ENCODE results near the gene MISFA. TPM values are rescaled to one million over a fixed set of nuclear protein-coding genes. Genes with fewer than 3 reads are reported as not detected.

The MISFA gene
- total and polyA plus RNA-seq, 2 experiments from 2014 or later: 5.1 TPM; not detected in 1

GRCh38 chr11:18600915-18601569 is 1.5 kb downstream of the MISFA start:
- Histone ChIP-seq H4K20me1 (replicated peaks; ENCODE audit: insufficient read depth) (no peaks in the 10 kb centered on the region; the same call in none of the 2 replicates), H3F3A (replicated peaks; ENCODE audit: low read depth) (no peaks in the 10 kb centered on the region), H3K36me3 (ENCODE audit: insufficient read depth) (no peaks in the 10 kb centered on the region), H3K4me3 (no peak overlapping the region), H3K27me3 (ENCODE audit: insufficient read depth) (no peaks in the 10 kb centered on the region), H3K9me2 (ENCODE audit: insufficient read depth) (no peaks in the 10 kb centered on the region), H3K79me2 (replicated peaks; ENCODE audit: insufficient read depth) (no peaks in the 10 kb centered on the region), H3K4me1 (ENCODE audit: insufficient read depth) (no peaks in the 10 kb centered on the region), H3K27ac (ENCODE audit: low read depth) (no peak overlapping the region), H2AFZ (no peak overlapping the region), H3K4me2 (no peak overlapping the region)
- Mint-ChIP-seq H3K9me3 (no peaks in the 10 kb centered on the region), H3K27ac (no peak overlapping the region), H3K27me3 (ENCODE audit: insufficient read depth, low read depth, poor library complexity) (no peaks in the 10 kb centered on the region), H3K4me1 (no peaks in the 10 kb centered on the region; the same call in 1 of the 3 replicates), H3K4me3 (no peak overlapping the region), H3K36me3 (ENCODE audit: low read depth) (peaks cover 23% of the 10 kb centered on the region)
- no peak for DNase-seq (ENCODE audit: low spot score)
- ATAC-seq: no peak
- TF ChIP-seq JUNB (IDR thresholded peaks at IDR 0.05; ENCODE audit: unreplicated experiment) (no peak), ZNF114 (CRISPR knock-in tag; IDR thresholded peaks at IDR 0.05) (no peak), ZNF331 (CRISPR knock-in tag; IDR thresholded peaks at IDR 0.05; ENCODE audit: low read depth) (no peak), EZH2phosphoT487 (IDR thresholded peaks at IDR 0.05; ENCODE audit: unreplicated experiment) (no peak), CREB1 (CRISPR knock-in tag; IDR thresholded peaks at IDR 0.05; ENCODE audit: low read depth) (no peak), EZH2 (IDR thresholded peaks at IDR 0.05; ENCODE audit: low read depth, unreplicated experiment) (no peak), ETS1 (IDR thresholded peaks at IDR 0.05) (no peak), NANOG (IDR thresholded peaks at IDR 0.05; ENCODE audit: borderline replicate concordance) (no peak), POLR2AphosphoS5 (IDR thresholded peaks at IDR 0.05; ENCODE audit: low read depth) (no peak), ZNF462 (CRISPR knock-in tag; IDR thresholded peaks at IDR 0.05) (no peak), CTCF (conservative IDR thresholded peaks at IDR 0.05; ENCODE audit: low read depth in 2 of 2) (no peak), STAT1 (IDR thresholded peaks at IDR 0.05; ENCODE audit: unreplicated experiment) (no peak)
